Measurements from ENCODE around the gene IGSF23. TPM values are rescaled to one million over a fixed set of nuclear protein-coding genes. Genes with fewer than 3 reads are reported as not detected.

Gene IGSF23
- not detected in 2 replicates for total RNA-seq (2021)
- long read RNA-seq = 0 reads

GRCh38 chr19:44613295-44614178, at the start of gene IGSF23:
Gene IGSF23, plus strand, starts transcription at chr19:44613563. Its CDS starts 83 bp downstream, at chr19:44613646.
- Histone ChIP-seq H3K27me3 (ENCODE audit: insufficient read depth, low read length) (no peaks in the 10 kb centered on the region), H2BK12ac (ENCODE audit: insufficient read length, low read depth, low read length) (no peak within 1 kb of the TSS)

More at GRCh38 chr19:44613295-44614178, at the start of gene IGSF23:
- Histone ChIP-seq H3K56ac (ENCODE audit: insufficient read length, low read depth, low read length) (no peak within 1 kb of the TSS), H3K23ac (ENCODE audit: insufficient read length, low read depth, low read length) (no peak within 1 kb of the TSS), H3K14ac (ENCODE audit: insufficient read depth, low read length) (no peak within 1 kb of the TSS), H2BK15ac (ENCODE audit: low read depth, low read length) (no peak within 1 kb of the TSS), H3K4me1 (ENCODE audit: insufficient read depth, low read length) (no peaks in the 10 kb centered on the region; the same call in 1 of the 2 replicates), H3K18ac (ENCODE audit: insufficient read length, low read depth, low read length) (no peak within 1 kb of the TSS), H3T11ph (ENCODE audit: low read length) (no peak within 1 kb of the TSS), H3K4me2 (ENCODE audit: insufficient read depth, insufficient read length, low read length) (no peak within 1 kb of the TSS), H3K79me1 (ENCODE audit: insufficient read depth, low read depth, low read length, poor library complexity, severe bottlenecking) (no peaks in the 10 kb centered on the region), H4K91ac (ENCODE audit: insufficient read length, low read depth, low read length) (no peak within 1 kb of the TSS), H3K4ac (ENCODE audit: low read depth, low read length) (no peak within 1 kb of the TSS), H2BK20ac (ENCODE audit: low read depth, low read length, poor library complexity, severe bottlenecking) (no peak within 1 kb of the TSS), H3K27ac (ENCODE audit: insufficient read length, low read depth, low read length) (no peak within 1 kb of the TSS), H4K20me1 (ENCODE audit: control insufficient read depth, insufficient read depth, insufficient read length) (no peaks in the 10 kb centered on the region), H2BK5ac (ENCODE audit: insufficient read length, low read length) (no peak within 1 kb of the TSS), H3K9me3 (ENCODE audit: control insufficient read depth, low read depth, low read length) (no peaks in the 10 kb centered on the region), H2BK120ac (ENCODE audit: low read depth, low read length, poor library complexity, severe bottlenecking) (no peak within 1 kb of the TSS), H3K23me2 (ENCODE audit: insufficient read length, low read depth, low read length, poor library complexity, severe bottlenecking) (no peaks in the 10 kb centered on the region), H2AK5ac (ENCODE audit: insufficient read length, low read length) (no peak within 1 kb of the TSS), H2AFZ (ENCODE audit: low read length) (no peak within 1 kb of the TSS), H4K8ac (replicated peaks; ENCODE audit: insufficient read length, low read depth, low read length) (no peak within 1 kb of the TSS), H3K9ac (ENCODE audit: extremely low read depth, insufficient read length, low read length) (no peak within 1 kb of the TSS), H4K5ac (ENCODE audit: insufficient read length, low read depth, low read length) (no peak within 1 kb of the TSS), H3K79me2 (ENCODE audit: insufficient read depth, low read length) (no peaks in the 10 kb centered on the region)
- Mint-ChIP-seq H3K27me3 (ENCODE audit: low read depth) (no peaks in the 10 kb centered on the region; the same call in 1 of the 2 replicates), H3K36me3 (ENCODE audit: insufficient read depth in 1 of 3, low read depth in 3 of 3) (no peaks in the 10 kb centered on the region), H3K27ac (no peak within 1 kb of the TSS; a peak in 1 of 7 replicates), H3K4me3 (no peak within 1 kb of the TSS; a peak in 1 of 5 replicates), H3K4me1 (peaks cover 8 to 9% of the 10 kb centered on the region in 2 experiments), H3K9me3 (no peaks in the 10 kb centered on the region; a peak in 1 of 5 replicates)
- WGBS (ENCODE audit: extremely low coverage, insufficient read length, low lambda C conversion rate) = no CpG with 5 or more reads among the region's 25 CpGs
- no peak for TF ChIP-seq CTCF (conservative IDR thresholded peaks at IDR 0.05)
- no peak for DNase-seq

All from H9 (cell line).